Gastrocnemius medialis (tissue), 4 donors: Measurements from ENCODE around the gene MSI2.

Experiments
- POLR2A ChIP-seq, 2 donors: fragments of 450-650 bp; IDR thresholded peaks; one replicate each; pipeline ENCODE4 v1.6.1; 2017; ENCODE audit warnings: antibody characterized with exemption in 2 of 2, mild to moderate bottlenecking in 2 of 2, moderate library complexity in 2 of 2
- TF ChIP-seq, protein P1 (sequence below), 5 experiments: fragments of 450-650 bp in 3 of 5; fragments of 200-600 bp in 2 of 5; sonication (generic) in 2 of 5; IDR thresholded peaks in 4 of 5; conservative IDR thresholded peaks in 1 of 5; 1 replicate in 4 of 5; 2 replicates in 1 of 5; pipeline ENCODE4 v1.5.1; 2016 to 2019; ENCODE audit warnings: antibody characterized with exemption in 5 of 5, mild to moderate bottlenecking in 3 of 5, moderate library complexity in 3 of 5

DNA sequence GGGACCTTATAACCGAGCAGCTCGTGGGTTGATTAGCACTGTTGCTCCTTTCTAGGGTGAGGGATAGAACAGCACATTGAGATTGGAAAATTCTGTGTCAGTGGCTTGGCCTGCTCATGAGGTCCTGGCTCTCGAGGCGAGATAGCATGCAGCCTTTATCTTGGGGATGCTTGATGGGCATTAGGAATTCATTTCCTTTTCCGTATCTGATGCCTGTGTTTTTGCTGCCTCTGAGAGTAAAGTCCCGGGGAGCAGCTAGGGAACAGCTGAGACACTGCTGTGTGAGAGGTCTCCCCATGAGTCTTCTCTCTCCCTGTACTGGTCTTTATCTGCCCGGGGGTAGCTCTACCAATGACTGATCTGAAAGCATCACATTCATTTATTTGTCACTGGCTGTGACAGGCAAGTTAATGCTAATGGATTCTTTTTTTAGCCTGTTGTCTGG lies 14.5 kb downstream of the MSI2 start:
- TF ChIP-seq, protein P1, sequence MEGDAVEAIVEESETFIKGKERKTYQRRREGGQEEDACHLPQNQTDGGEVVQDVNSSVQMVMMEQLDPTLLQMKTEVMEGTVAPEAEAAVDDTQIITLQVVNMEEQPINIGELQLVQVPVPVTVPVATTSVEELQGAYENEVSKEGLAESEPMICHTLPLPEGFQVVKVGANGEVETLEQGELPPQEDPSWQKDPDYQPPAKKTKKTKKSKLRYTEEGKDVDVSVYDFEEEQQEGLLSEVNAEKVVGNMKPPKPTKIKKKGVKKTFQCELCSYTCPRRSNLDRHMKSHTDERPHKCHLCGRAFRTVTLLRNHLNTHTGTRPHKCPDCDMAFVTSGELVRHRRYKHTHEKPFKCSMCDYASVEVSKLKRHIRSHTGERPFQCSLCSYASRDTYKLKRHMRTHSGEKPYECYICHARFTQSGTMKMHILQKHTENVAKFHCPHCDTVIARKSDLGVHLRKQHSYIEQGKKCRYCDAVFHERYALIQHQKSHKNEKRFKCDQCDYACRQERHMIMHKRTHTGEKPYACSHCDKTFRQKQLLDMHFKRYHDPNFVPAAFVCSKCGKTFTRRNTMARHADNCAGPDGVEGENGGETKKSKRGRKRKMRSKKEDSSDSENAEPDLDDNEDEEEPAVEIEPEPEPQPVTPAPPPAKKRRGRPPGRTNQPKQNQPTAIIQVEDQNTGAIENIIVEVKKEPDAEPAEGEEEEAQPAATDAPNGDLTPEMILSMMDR (IDR thresholded peaks at IDR 0.05 in 4 of 5, conservative IDR thresholded peaks at IDR 0.05 in 1 of 5), result no peak
- no peak for TF ChIP-seq POLR2A (IDR thresholded peaks at IDR 0.05)
